Keratinocyte (primary cell): Measurements from ENCODE around the gene PHF2. TPM values are rescaled to one million over a fixed set of nuclear protein-coding genes. Genes with fewer than 3 reads are reported as not detected.

ENCODE experiments used
- DNase-seq: peaks from one replicate; pipeline ENCODE4 v3.0.0-alpha.2; 2011; ENCODE audit warnings: low read depth, missing footprints, low spot score
- FAIRE-seq: peaks from 2 replicates; lab custom pipeline; 2011; peaks lifted over from hg19 to GRCh38; lab: Jason Lieb, UNC
- H2AFZ ChIP-seq: 2 replicates; pipeline ENCODE4 v1.6.0; 2012; ENCODE audit warnings: low read length, control low read depth, inconsistent platforms; ENCODE audit not compliant: control insufficient read depth
- H3K27ac ChIP-seq: 2 replicates; pipeline ENCODE4 v1.5.1; 2011; ENCODE audit warnings: low read length; ENCODE audit not compliant: control insufficient read depth, insufficient read depth
- H3K27me3 ChIP-seq: 3 replicates; pipeline ENCODE4 v1.6.0; 2011; ENCODE audit warnings: low read length; ENCODE audit not compliant: control insufficient read depth, insufficient read depth; ENCODE audit errors: extremely low read depth
- H3K36me3 ChIP-seq, 2 experiments: 2 replicates in 1 of 2; 3 replicates in 1 of 2; pipeline ENCODE4 v1.5.1; 2011; ENCODE audit warnings: low read length in 2 of 2, mild to moderate bottlenecking in 1 of 2; ENCODE audit not compliant: control insufficient read depth in 2 of 2, insufficient read depth in 2 of 2; ENCODE audit errors: extremely low read depth in 1 of 2
- H3K4me1 ChIP-seq: 3 replicates; pipeline ENCODE4 v1.5.1; 2011; ENCODE audit warnings: low read length; ENCODE audit not compliant: control insufficient read depth, insufficient read depth; ENCODE audit errors: extremely low read depth
- H3K4me2 ChIP-seq: 3 replicates; pipeline ENCODE4 v1.6.0; 2011; ENCODE audit warnings: low read depth, low read length; ENCODE audit not compliant: control insufficient read depth, insufficient read depth; ENCODE audit errors: extremely low read depth
- H3K4me3 ChIP-seq, 3 experiments: fragments of 200-600 bp in 1 of 3; sonication (generic) in 1 of 3; 2 replicates in 2 of 3; 3 replicates in 1 of 3; pipeline ENCODE4 v1.5.1; 2011 to 2016; ENCODE audit warnings: low read length in 3 of 3, mild to moderate bottlenecking in 3 of 3, control low read depth in 2 of 3, inconsistent platforms in 1 of 3, low read depth in 1 of 3, mixed read lengths in 1 of 3, mixed run types in 1 of 3, moderate library complexity in 1 of 3; ENCODE audit not compliant: control insufficient read depth in 2 of 3, insufficient read depth in 2 of 3; ENCODE audit errors: extremely low read depth in 1 of 3
- H3K79me2 ChIP-seq: 2 replicates; pipeline ENCODE4 v1.6.0; 2012; ENCODE audit warnings: low read length; ENCODE audit not compliant: control insufficient read depth, insufficient read depth
- H3K9ac ChIP-seq: 3 replicates; pipeline ENCODE4 v1.6.0; 2011; ENCODE audit warnings: low read length; ENCODE audit not compliant: control insufficient read depth, insufficient read depth; ENCODE audit errors: extremely low read depth
- H3K9me1 ChIP-seq: 3 replicates; pipeline ENCODE4 v1.6.0; 2011; ENCODE audit warnings: low read length; ENCODE audit not compliant: control insufficient read depth, insufficient read depth; ENCODE audit errors: extremely low read depth
- H3K9me3 ChIP-seq: 2 replicates; pipeline ENCODE4 v1.5.1; 2012; ENCODE audit warnings: low read depth, low read length; ENCODE audit not compliant: control insufficient read depth
- H4K20me1 ChIP-seq: 3 replicates; pipeline ENCODE4 v1.6.0; 2011; ENCODE audit warnings: low read length; ENCODE audit not compliant: control insufficient read depth, insufficient read depth; ENCODE audit errors: extremely low read depth
- EZH2 ChIP-seq: IDR thresholded peaks from one replicate; pipeline ENCODE4 v1.6.1; 2012; ENCODE audit warnings: inconsistent platforms, mild to moderate bottlenecking, low read length, moderate library complexity
- dilution Hi-C: fragments of 300-500 bp; cut with MboI; formaldehyde crosslinking; loops from one replicate; pipeline ENCODE4 v1.7.0; 2020; ENCODE audit warnings: low sequenced_read_pairs; ENCODE audit not compliant: extremely low pct_ligation_motif_present
- polyA plus RNA-seq, 5 experiments: library from polyadenylated mRNA; depleted of rRNA in 3 of 5; stranded (reverse) in 3 of 5; stranded (forward) in 1 of 5; unstranded in 1 of 5; fragments of >200 nt; gene quantifications; 1 replicate in 1 of 5; 2 replicates in 3 of 5; 3 replicates in 1 of 5; pipeline versions ENCODE4 v1.2.1 to v1.2.3, GENCODE V29; 2011 to 2012; ENCODE audit warnings: missing spikeins in 2 of 5, low read depth in 1 of 5, low replicate concordance in 1 of 5
- TF ChIP-seq, protein P1 (sequence below), 3 experiments: IDR thresholded peaks in 1 of 3; conservative IDR thresholded peaks in 1 of 3; optimal IDR thresholded peaks in 1 of 3; 2 replicates in 2 of 3; 3 replicates in 1 of 3; pipeline versions ENCODE3 to v1.5.1; 2011; ENCODE audit warnings: low read length in 3 of 3, mild to moderate bottlenecking in 3 of 3, moderate library complexity in 2 of 3, control low read depth in 1 of 3, inconsistent platforms in 1 of 3; ENCODE audit not compliant: insufficient read depth in 2 of 3; ENCODE audit errors: extremely low read depth in 1 of 3

PHF2 gene
- polyA plus RNA-seq, 1 donor (not counting 4 experiments of a cell fraction or from before 2014, with no cell fraction given) = 5.1 TPM

DNA sequence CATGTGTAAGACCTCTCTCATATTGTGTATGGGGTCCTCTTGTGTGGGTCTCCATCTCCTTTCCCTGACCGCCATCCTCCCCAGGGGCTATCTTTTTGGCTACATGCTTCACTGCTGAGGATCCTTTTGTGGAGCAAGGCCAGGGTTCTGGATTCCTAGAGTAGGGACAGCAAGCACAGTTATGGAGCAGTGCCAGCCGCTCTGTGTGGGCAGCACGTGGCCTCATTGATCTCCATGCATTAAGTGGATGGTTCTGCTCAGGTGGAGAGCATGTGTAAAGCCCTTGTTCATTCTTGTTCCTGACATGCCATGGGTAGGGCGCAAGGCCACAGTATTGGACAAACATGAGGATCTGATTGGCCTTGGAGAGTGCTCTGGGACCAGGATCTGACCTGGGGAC lies 8.9 kb downstream of the PHF2 start:
- dilution Hi-C loops = no loop called here
- no peak for DNase-seq
- no peaks in the 10 kb centered on the region for H3K4me1 ChIP-seq
- TF ChIP-seq, protein P1, sequence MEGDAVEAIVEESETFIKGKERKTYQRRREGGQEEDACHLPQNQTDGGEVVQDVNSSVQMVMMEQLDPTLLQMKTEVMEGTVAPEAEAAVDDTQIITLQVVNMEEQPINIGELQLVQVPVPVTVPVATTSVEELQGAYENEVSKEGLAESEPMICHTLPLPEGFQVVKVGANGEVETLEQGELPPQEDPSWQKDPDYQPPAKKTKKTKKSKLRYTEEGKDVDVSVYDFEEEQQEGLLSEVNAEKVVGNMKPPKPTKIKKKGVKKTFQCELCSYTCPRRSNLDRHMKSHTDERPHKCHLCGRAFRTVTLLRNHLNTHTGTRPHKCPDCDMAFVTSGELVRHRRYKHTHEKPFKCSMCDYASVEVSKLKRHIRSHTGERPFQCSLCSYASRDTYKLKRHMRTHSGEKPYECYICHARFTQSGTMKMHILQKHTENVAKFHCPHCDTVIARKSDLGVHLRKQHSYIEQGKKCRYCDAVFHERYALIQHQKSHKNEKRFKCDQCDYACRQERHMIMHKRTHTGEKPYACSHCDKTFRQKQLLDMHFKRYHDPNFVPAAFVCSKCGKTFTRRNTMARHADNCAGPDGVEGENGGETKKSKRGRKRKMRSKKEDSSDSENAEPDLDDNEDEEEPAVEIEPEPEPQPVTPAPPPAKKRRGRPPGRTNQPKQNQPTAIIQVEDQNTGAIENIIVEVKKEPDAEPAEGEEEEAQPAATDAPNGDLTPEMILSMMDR (optimal IDR thresholded peaks at IDR 0.05 in 1 of 3, IDR thresholded peaks at IDR 0.05 in 1 of 3, conservative IDR thresholded peaks at IDR 0.05 in 1 of 3; ENCODE audit: extremely low read depth in 1 of 3, insufficient read depth in 2 of 3, low read length in 3 of 3) = no peak
- no peak for TF ChIP-seq EZH2
- peaks cover 4% of the 10 kb centered on the region for H4K20me1 ChIP-seq
- no peak for FAIRE-seq
- H3K27ac ChIP-seq = no peak overlapping the region
- H2AFZ ChIP-seq = no peak overlapping the region
- H3K27me3 ChIP-seq = no peaks in the 10 kb centered on the region
- H3K9me1 ChIP-seq = no peaks in the 10 kb centered on the region
- H3K9me3 ChIP-seq = no peaks in the 10 kb centered on the region
- no peak overlapping the region for H3K4me3 ChIP-seq
- H3K9ac ChIP-seq = no peak overlapping the region
- H3K4me2 ChIP-seq = no peak overlapping the region
- peaks cover 63% of the 10 kb centered on the region for H3K79me2 ChIP-seq
- peaks cover 0 to 3% of the 10 kb centered on the region in 2 experiments for H3K36me3 ChIP-seq

DNA sequence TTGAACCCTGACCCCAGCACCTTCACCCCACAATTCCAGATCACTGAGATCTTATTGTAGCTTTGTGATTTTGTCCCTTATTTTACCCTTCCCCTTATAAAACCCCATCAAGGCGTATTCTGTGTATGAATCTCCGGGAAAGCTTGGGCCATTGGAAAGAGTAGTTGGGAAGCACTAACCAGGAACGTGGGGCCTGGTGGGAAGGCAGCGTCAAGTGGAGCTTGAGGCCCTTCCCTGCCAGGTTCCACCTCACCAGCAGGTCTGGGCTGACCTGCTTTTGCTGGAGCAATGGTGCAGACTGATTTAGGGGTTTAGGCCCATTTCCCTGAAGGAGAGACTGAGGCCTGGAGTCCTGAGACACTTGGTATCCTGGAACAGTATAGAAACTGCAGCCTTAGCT lies 9.3 kb downstream of the PHF2 start:
- dilution Hi-C loops = no loop called here
- DNase-seq (no peak), FAIRE-seq (no peak)
- Histone ChIP-seq H4K20me1 (peaks cover 4% of the 10 kb centered on the region), H3K27me3 (no peaks in the 10 kb centered on the region), H3K27ac (no peak overlapping the region), H3K36me3 (peaks cover 0 to 3% of the 10 kb centered on the region in 2 experiments), H3K9ac (no peak overlapping the region), H3K4me2 (no peak overlapping the region), H3K79me2 (peaks cover 60% of the 10 kb centered on the region), H3K9me3 (no peaks in the 10 kb centered on the region), H3K9me1 (no peaks in the 10 kb centered on the region), H2AFZ (no peak overlapping the region), H3K4me3 (no peak overlapping the region), H3K4me1 (no peaks in the 10 kb centered on the region)
- TF ChIP-seq EZH2 = no peak
- TF ChIP-seq, protein P1 (optimal IDR thresholded peaks at IDR 0.05 in 1 of 3, IDR thresholded peaks at IDR 0.05 in 1 of 3, conservative IDR thresholded peaks at IDR 0.05 in 1 of 3; ENCODE audit: extremely low read depth in 1 of 3, insufficient read depth in 2 of 3, low read length in 3 of 3) = no peak
